Endothelial cell of umbilical vein (primary cell): ENCODE results near the gene UCMA.

ENCODE experiments used
- CTCF ChIP-seq, 2 donors: IDR thresholded peaks; 1 replicate in 1 of 2; 2 replicates in 1 of 2; pipeline ENCODE4 v1.5.1; 2011; ENCODE audit warnings: low read length in 2 of 2, mild to moderate bottlenecking in 2 of 2, moderate library complexity in 2 of 2, control low read depth in 1 of 2, inconsistent platforms in 1 of 2, low read depth in 1 of 2; ENCODE audit not compliant: insufficient read depth in 1 of 2; ENCODE audit errors: extremely low read depth in 1 of 2
- EZH2 ChIP-seq: IDR thresholded peaks from 2 replicates; pipeline ENCODE4 v1.6.1; 2012; ENCODE audit warnings: borderline replicate concordance, low read depth, mild to moderate bottlenecking, moderate library complexity, low read length, inconsistent platforms; ENCODE audit not compliant: severe bottlenecking
- FOS ChIP-seq: IDR thresholded peaks from 2 replicates; pipeline ENCODE4 v1.6.1; 2011; ENCODE audit warnings: mild to moderate bottlenecking, low read length, moderate library complexity, borderline replicate concordance; ENCODE audit not compliant: insufficient read depth
- JUN ChIP-seq: IDR thresholded peaks from 2 replicates; pipeline ENCODE4 v1.6.1; 2011; ENCODE audit warnings: borderline replicate concordance, low read depth; ENCODE audit not compliant: insufficient read length, insufficient read depth
- MAX ChIP-seq: IDR thresholded peaks from 2 replicates; pipeline ENCODE4 v1.6.1; 2011; ENCODE audit not compliant: insufficient read depth, insufficient read length
- MYC ChIP-seq: IDR thresholded peaks from one replicate; pipeline ENCODE4 v1.6.1; 2011; ENCODE audit warnings: mild to moderate bottlenecking, low read depth, low read length
- POLR2A ChIP-seq: IDR thresholded peaks from 2 replicates; pipeline ENCODE4 v1.6.1; 2012; ENCODE audit warnings: low read depth, mild to moderate bottlenecking, control low read depth, low read length
- POLR2AphosphoS5 ChIP-seq: IDR thresholded peaks from 2 replicates; pipeline ENCODE4 v1.6.1; 2012; ENCODE audit warnings: low read depth, mild to moderate bottlenecking, control low read depth, low read length, moderate library complexity; ENCODE audit not compliant: insufficient read depth

GRCh38 chr10:13272164-13272571, 38.0 kb upstream of the UCMA start:
- TF ChIP-seq JUN (no peak), CTCF (IDR thresholded peaks at IDR 0.05; ENCODE audit: extremely low read depth in 1 of 2, insufficient read depth in 1 of 2, low read depth in 1 of 2, low read length in 2 of 2) (no peak), POLR2AphosphoS5 (no peak), FOS (no peak), POLR2A (no peak), MAX (no peak), MYC (no peak), EZH2 (no peak)
